Cerebellar cortex (tissue), 1 donor: Measurements from ENCODE around the gene GPLD1.

ENCODE experiments used
- DNase-seq: peaks from one replicate; pipeline ENCODE4 v3.0.0-alpha.2; 2015; ENCODE audit warnings: low spot score

The GPLD1 gene

DNA sequence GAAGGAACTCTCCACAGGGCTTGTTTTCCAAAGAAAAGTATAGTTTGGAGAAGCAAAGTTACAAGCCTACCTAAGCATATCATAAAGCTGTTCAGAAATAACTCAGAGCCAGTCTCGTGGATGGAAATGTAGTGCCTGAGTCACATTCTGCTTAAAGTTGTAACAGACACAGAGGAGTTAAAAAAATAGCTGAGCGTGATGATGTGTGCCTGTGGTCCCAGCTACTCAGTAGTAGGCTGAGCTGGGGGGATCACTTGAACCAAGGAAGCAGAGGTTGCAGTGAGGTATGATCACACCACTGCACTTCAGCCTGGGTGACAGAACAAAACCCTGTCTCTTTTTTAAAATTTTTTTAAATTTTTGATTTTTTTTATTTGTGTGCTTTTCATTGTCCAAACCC, 12.0 kb upstream of the GPLD1 start:
- DNase-seq: no peak

DNA sequence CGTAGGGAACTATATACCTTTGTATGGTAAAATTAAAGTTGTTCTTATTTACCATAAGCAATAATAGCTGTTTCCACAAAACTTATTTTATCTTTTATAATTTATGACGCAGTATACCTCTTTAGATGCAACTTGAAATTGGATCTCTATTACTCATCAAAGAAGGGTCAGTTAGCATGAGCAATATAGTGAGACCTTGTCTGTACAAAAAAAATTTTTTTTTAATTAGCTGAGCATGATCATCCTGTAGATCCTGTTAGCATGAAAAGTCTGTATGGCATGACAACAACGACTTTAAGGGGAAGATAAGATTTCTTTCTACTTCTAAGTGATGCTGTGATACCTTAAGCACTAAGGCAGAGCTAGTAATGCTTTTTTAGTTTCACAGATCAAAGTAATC, 11.3 kb upstream of the GPLD1 start:
- DNase-seq: no peak

DNA sequence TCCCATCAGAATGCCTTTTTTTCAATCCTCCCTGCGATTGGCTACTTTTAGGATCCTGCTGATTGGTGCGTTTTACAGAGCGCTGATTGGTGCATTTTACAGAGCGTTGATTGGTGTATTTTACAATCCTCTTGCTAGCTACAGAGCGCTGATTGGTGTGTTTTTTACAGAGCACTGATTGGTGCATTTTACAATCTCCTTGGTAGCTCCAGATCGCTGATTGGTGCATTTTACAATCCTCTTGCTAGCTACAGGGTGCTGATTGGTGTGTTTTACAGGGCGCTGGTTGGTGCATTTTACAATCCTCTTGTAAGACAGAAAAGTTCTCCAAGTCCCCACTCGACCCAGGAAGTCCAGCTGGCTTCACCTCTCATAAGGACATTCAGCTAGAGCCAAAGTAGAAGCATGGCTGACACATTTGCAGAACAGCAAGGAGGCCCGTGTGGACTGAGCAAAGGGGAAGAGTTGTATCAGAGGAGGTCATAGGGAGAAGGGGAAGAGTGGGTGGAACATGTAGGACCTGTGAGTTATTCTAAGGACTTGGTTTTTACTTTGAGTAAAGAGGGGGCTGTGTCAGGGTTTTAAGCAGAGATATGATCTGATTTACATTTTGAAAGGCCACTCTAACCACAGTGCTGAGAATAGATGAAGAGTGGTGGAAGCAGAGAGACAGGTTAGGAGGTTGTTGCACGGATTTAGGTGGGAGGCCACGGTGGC, 8.0 kb upstream of the GPLD1 start:
- DNase-seq: no peak

DNA sequence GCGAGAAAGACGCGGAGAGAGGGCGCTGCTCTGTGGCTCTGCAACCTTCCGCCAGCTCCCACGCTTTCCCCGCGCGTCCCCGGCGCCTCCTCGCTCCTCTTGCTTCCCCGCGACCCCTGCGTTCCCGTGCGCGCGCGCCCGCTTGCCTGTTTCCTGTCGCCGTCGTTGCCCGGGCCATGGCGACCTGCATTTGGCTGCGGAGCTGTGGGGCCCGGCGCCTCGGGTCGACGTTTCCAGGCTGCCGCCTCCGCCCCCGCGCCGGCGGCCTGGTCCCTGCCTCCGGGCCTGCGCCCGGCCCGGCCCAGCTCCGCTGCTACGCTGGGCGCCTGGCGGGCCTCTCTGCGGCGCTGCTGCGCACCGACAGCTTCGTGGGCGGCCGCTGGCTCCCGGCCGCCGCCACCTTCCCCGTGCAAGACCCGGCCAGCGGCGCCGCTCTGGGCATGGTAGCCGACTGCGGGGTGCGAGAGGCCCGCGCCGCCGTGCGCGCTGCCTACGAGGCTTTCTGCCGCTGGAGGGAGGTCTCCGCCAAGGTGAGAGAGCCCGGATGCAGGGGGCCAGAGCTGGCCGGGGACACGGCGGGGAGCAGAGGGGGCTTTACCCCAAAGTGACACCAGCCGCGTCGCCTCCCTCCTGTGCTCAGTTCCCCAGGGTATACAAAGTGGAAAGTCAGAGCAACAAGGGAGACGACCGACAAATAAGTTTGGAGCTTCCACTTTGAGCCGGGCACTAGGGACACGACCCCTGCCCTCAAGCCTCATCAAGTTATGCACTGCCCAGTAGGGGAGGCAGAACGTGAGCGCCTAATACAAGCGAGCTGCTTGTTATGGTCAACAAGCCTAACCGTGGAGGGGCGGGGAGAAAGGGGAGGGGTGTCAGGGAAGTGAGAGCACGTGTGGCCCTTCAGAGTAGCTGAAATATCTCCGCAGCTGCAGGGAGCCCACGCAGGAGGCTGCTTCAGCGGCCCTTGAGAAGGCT, 5.7 kb upstream of the GPLD1 start, which contains the start of gene ALDH5A1:
TSS of gene ALDH5A1 (plus strand) at position 149 of the 975 bp plus-strand sequence. CDS start at position 177, 28 bp downstream.
- DNase-seq: peak; percentile 77

DNA sequence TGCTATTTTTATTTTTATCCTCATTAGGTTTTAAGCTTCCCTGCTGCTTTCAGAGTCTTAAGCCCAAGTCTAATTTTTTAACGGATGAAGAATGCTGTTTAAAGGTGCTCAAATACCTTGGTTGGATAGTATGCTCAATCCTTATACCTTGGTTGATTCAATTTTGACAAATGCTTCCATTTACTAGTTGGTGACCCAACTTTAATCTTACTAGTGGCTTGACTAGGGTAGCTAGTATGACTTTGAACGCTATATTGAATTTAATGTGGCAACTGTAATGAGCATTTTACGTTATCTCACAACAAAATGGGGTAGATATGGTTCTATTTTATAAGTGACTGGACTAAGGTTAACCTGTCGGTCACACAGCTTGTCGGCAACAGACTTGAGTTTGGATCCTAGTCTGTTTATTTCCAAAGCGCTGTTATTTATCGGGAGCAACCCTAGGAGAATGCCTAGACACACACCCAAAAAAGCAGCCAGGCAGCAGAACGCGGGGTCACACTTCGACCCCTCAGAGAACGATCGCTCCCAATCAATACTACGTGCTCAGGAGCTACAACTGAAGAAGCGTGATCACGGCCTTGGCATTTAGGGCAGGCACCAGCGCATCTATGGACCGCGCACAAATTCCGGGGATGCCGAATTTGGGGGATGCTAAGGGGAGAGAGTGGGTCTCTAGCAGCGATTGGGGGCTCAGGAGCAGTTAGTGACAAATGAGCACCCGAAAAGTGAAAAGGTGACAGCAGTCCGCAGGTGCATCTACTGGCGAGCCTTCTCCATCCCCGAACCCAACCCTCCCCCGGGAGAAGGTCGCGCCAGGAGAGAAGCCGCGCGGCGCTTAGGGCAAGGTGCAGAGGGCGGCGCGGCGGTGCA, 4.8 kb upstream of the GPLD1 start:
- DNase-seq: peak; percentile 46

DNA sequence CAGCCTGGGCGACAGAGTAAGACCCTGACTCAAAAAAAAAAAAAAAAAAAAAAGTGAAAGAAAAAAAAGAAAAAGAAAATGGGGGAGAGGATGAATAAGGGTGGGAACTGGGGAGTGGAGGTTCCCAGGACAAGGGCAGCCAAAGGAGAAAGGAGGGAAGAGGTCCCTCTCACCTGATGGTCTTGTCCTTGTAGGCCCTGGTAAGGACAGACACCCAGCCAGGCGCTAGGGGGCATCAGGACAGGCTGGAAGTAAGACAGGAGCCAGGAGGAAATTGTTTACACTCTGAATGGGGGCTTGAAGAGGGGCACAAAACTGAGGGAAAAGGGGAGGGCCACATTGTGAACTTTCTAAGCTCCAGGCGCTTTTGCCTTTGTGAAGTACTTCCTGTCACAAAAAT, 3.1 kb upstream of the GPLD1 start:
- peak; percentile 14 for DNase-seq

DNA sequence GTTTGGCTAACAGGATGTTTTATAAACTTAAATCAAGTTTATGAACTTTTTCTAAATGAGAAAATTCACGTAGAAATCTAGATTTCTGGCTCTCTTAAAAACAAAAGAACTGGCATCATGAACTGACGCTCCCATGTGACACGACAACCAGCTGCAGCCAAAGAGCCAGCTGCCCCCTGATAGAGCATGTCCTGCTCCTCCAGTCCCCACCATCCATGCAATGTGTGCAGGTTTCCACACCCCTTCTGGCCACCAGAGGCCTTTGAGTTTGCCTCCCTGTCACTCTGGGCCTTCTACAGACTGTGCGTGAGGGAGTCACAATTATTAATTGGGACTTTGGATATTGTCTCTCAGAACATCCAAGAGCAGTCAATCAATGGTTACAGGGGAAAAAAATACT, 1.6 kb upstream of the GPLD1 start:
- DNase-seq: no peak

DNA sequence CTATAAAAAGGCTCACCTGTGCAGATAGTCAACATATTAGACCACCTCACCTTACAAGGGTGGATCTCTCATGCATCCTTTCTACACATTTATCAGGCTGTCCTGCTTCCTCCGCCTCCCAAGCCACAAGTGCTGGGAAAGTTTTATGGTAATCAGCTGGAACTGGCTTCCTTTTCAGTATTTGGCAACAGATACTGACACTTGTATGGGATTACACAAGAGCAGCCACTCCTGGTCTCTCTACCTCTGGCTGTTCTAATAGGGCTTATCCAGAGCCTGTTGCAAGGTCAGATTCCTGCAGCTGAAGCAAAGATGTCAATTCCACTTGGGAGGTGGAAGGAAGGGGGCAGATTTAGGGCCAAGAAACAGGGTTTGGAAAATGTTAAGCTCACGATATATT, 503 bp upstream of the GPLD1 start:
- no peak for DNase-seq

DNA sequence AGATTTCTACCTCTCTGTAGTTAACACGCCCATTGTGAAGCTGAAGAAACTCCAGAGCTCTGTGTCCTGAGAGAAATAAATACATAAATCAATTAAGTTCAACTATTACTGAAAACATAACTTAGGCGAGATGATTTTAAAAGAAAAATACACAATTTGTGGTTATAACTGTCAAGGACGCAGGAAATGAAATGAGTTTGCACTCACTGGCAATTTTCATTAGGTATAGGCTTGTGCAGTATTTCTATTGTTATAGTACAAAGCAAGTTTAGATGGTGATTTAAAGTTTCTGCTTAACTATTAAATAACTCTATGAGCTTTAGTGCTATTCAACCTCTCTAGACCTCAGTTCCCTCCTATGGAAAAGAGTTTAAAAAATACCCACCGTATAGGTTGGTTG, 3.3 kb downstream of the GPLD1 start:
- DNase-seq: no peak

DNA sequence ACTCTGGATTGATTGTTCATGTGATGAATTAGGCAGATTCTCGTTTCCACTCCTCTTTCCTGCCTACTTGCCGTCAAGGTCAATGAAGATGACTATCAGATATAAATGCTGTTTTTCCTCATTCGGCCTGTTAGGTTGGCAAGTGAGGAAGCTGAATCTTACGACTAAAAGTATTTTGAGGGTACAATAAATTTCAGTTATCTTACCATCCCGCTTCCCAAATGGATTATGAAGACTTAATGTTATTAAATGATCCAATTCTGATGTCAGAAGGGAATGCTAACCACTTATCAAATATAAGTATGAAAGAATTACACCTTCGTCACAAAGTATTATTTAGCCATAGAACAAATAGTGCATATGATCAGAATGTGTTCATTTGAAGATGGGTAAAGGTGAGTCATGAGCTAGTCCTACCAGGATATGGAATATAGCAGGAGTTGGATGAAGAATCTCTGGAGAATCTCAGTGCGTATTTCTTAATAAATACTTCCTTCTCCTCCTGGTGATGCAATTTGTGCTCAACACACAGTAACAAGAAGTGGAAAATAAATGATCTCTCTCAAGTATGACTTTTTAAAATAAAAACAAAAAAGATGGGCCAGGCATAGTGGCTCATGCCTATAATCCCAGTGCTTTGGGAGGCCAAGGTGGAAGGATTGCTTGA, 4.6 kb downstream of the GPLD1 start:
- DNase-seq: no peak

DNA sequence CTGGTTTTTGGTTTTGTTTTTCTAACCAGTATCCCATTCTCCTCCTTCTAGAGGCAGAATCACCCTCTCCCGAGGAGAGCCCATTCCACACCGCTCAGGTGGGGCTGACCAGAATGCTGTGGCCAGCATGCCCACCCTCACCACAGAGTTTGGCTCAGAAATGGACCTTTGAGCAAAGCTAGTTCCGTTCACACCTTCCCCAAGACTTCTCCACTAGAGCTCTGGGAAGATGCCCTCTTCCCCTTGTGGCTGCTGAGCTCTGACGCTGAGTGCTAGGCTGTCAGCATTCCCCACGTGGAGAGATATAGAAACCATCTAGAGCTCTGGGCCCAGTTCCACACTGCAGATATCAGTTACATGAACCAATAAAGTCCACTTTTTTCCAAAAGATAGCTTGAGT, 7.9 kb downstream of the GPLD1 start:
- DNase-seq: no peak

DNA sequence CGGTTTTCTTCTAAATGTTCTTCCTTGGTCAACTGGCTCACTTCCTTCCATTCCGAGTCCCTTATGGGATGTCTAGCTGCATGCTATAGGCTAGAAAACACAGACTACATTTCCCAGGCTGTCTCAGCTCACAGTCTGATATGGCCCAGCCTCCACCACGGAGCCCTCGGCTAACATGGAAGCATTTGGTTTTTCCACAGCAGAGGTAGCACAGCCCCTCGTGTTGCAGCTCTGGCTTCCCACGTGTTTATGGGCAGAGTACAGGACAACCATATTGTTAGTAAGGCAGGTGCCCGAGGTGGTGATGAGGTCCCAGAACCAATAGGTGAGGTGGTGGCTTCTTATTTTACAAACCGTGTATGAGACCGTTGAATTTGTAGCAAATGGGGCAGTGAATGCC, 8.7 kb downstream of the GPLD1 start:
- DNase-seq: no peak

DNA sequence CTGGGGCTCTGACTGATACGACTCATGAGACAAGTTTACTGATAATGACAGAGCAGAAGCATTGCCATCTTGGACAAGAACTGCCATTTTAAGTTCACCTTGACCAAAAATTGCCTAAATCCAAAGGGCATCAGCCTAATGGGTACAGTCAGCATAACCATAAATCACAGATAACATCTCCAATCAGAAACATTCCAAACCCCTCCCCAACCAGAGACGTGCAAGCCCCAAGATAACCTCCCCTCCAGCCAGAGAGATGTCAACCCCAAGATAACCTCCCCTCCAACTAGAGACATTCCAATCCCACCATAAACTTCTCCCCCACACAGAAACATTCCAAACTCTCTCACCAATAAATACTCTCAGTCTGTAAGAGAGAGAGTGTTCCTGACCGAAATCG, 10.5 kb downstream of the GPLD1 start:
- DNase-seq: no peak

DNA sequence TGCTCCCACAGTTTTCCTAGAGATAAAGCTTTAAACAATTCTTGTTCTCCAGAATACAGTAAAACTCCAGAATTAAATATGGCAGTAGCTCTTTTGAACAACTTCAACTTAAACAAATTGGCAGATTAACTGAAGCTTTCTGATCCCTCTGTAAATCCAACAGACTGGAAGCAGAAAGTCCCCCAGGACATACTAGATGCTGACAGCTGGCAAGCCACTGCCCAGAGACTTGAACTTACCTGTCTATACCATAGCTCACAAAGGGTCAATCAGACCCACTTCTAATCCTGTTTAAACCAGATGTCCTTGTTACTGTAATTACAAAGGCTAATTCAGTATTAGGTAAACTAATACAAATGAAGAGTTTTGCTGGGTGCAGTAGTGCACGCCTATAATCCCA, 12.3 kb downstream of the GPLD1 start:
- no peak for DNase-seq

DNA sequence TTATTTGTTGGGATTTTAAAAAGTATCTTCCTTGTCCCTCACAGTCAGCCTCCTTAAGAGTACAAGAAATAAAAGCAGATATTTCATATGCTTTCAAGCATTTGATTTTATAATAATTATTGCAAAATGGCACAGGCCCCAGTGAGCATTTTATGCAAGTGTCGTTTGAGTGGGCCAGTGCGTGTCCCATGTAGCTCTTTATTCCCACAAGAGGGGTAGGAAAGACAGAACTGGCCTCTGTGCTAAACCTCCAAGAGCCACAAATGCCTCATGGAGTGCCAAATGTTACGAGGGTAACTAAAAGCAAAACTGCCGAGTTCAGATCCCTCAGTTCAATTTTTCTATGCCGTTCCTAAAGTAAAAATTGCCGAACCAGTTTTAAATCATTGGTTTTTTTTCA, 12.7 kb downstream of the GPLD1 start:
- no peak for DNase-seq

DNA sequence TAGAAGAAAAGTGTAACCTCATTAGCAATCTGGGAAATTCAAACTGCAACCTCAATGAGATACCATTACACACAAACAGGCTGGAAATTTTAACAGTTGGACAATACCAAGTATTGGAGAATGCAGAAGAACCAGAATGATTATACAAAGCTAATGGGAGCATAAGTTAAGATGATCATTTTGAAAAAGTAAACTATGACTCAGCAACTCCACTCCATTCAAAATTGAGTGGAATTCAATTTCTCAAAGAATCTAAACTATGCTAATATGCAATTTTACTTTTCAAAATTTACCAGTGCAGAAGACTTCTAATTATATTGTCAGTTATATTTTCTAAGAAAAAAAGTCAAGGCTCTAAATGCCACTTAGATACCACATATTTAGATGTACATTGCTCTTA, 17.2 kb downstream of the GPLD1 start:
- no peak for DNase-seq

DNA sequence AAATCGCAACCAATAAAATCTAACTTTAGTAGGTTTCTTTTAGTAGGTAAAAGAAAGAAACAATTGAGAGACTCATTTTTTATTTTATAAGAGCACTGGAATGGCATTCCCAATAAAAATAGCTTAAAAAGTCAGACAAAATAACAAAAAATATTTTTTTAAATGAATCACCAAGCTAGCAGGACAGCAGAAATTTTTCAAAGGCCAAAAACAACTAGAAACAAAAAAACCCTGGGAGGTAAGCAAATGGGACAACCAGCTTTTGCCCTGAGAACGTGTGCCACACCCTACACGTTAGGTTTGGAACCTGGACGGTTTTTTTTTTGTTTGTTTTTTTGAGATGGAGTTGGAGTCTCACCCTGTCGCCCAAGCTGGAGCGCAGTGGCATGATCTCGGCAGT, 19.6 kb downstream of the GPLD1 start:
- DNase-seq: no peak

DNA sequence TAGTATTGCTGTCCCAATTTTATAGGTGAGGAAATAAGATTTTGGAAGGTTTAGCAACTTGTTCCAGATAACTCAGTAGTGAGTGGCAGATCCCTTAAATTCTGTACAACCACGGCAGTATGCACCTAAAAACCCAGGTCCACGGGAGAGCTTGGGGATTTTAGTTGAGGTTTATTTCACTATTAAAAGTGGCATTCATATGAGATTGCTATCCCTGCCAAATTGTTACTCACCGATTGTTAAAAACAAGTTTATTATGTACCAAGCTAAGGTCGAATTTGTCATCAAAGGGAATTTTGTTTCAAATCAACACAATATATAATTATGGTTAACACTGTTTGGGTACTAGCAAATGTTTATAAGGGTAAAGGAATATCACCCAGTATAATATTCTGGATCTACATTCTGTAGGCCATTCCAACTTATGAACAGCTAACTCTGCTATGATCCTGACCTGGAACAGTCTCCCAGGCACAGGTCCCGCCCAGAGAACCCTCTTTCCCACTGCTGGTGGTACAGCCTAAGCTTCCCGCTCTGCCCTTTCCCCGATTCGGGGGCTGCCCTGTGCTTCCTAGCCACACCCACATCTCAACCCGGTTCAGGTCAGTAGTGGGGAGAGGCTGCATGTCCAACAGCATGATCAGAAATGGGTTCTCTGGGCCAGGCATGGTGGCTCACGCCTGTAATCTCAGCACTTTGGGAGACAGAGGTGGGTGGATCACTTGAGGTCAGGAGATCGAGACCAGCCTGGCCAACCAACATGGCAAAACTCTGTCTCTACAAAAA, 24.9 kb downstream of the GPLD1 start:
- DNase-seq: no peak

DNA sequence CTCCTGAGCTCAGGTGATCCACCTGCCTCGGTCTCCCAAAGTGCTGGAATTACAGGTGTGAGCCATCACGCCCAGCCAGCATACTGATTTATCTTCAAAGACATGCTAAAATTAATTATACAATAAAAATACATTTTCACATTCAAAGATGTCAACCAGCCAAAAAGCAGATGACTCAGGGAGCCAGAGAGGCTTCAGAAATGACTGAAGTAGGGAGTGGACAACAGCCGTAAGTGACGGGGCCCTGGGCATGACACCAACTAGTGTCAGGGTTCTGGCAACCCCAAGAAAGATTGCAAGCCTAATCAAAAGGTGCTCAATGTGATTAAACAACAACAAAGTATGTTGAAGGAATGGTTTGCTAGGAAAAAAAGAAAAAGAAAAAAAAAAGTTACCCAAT, 28.4 kb downstream of the GPLD1 start:
- no peak for DNase-seq

DNA sequence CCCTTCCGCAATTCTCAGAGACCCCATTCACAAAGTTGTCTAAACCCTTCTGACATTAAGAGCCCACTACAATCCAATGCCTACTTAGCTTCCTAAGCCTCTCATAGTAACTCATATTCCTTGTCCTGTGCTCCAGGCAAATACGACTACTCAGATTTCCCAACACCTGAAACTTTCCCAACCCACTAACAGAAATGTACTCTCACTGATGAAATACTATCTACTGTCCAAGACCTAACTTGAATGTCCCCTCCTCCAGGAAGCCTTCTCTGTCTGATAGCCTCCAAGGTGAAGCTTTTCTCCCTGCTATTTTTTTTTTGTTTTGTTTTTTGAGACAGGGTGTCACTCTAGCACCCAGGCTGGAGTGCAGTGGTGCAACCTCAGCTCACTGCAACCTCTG, 30.4 kb downstream of the GPLD1 start:
- DNase-seq: no peak

DNA sequence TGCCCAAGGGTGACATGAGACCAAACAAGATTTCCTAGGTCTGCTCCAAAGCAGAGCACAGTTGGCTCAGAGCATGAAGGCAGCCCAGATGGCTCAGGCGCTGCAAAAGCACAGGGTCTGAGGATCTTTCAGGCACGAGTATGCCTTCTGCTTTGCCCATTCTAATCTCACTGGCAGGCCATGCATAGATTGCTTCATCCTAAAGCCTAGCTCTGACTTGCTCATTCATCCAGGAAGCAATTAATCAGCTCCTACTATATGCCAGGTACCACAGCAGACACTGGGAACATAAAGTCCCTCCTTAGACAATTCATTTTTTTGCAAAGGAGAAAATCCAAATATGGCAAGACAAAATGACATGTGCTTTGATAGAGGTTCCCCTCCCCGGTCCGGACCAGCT, 31.2 kb downstream of the GPLD1 start:
- no peak for DNase-seq
